K562 (cell line): Measurements from ENCODE around the gene SLC35A2. TPM values are rescaled to one million over a fixed set of nuclear protein-coding genes. Genes with fewer than 3 reads are reported as not detected.

Source experiments
- ARID1B ChIP-seq: fragments of 450-650 bp; IDR thresholded peaks from 2 replicates; pipeline ENCODE4 v1.6.1; 2016; ENCODE audit warnings: antibody characterized with exemption, mild to moderate bottlenecking, inconsistent platforms
- KDM1A ChIP-seq, 2 experiments: fragments of 450-650 bp; IDR thresholded peaks; 2 replicates each; pipeline ENCODE4 v1.6.1; 2016; ENCODE audit warnings: mild to moderate bottlenecking in 2 of 2
- NUFIP1 ChIP-seq: fragments of 450-650 bp; IDR thresholded peaks from 2 replicates; pipeline ENCODE4 v1.6.1; 2018; ENCODE audit not compliant: partially characterized antibody
- PML ChIP-seq: IDR thresholded peaks from 2 replicates; pipeline ENCODE4 v1.6.1; 2012; ENCODE audit warnings: low read length, inconsistent platforms
- PTRF ChIP-seq: fragments of 450-650 bp; IDR thresholded peaks from 2 replicates; pipeline ENCODE4 v1.6.1; 2016; ENCODE audit warnings: mild to moderate bottlenecking, missing genetic modification characterization, missing compliant biosample characterization
- PURB ChIP-seq: sonication (generic); formaldehyde crosslinking; IDR thresholded peaks from 2 replicates; pipeline ENCODE4 v1.9.0; 2021; ENCODE audit warnings: low read depth, mild to moderate bottlenecking, missing genetic modification reagents
- SMARCA4 ChIP-seq: fragments of 450-650 bp; IDR thresholded peaks from 2 replicates; pipeline ENCODE4 v1.6.1; 2016
- SNIP1 ChIP-seq: fragments of 450-650 bp; IDR thresholded peaks from 2 replicates; pipeline ENCODE4 v1.7.1; 2017; ENCODE audit warnings: low read depth, mild to moderate bottlenecking
- ZNF583 ChIP-seq: fragments of 250-450 bp; sonication (Bioruptor Pico); IDR thresholded peaks from 2 replicates; pipeline ENCODE4 v1.4.0; 2020
- polyA plus RNA-seq, 8 experiments: library from polyadenylated mRNA; depleted of rRNA in 4 of 8; stranded (reverse) in 5 of 8; unstranded in 3 of 8; fragments of >200 nt; fragmentation: Nextera tagmentation in 2 of 8; fragmentation: Illumina TruSeq in 1 of 8; extraction: Ambion mirVana in 2 of 8; extraction: Trizol in 1 of 8; gene quantifications; 2 replicates each; pipeline versions ENCODE4 v1.2.1 to v1.2.3, GENCODE V29; 2011 to 2014; ENCODE audit warnings: inconsistent platforms in 1 of 8, missing spikeins in 1 of 8
- total RNA-seq, 7 experiments: library from RNA; depleted of rRNA in 6 of 7; stranded (reverse); fragments of >200 nt in 6 of 7; fragmentation: Illumina TruSeq in 2 of 7; extraction: Trizol in 2 of 7; gene quantifications; 2 replicates each; pipeline versions ENCODE4 v1.2.1 to v1.2.3, GENCODE V29; 2011 to 2021; ENCODE audit warnings: low replicate concordance in 1 of 7
- TF ChIP-seq, protein P1 (sequence below): sonication (generic); formaldehyde crosslinking; IDR thresholded peaks from 2 replicates; pipeline ENCODE4 v1.8.0; 2022; ENCODE audit warnings: mild to moderate bottlenecking, low read depth, missing genetic modification reagents
- TF ChIP-seq, protein P2 (sequence below): sonication (generic); formaldehyde crosslinking; IDR thresholded peaks from 2 replicates; pipeline ENCODE4 v1.8.0; 2022; ENCODE audit warnings: mild to moderate bottlenecking, missing genetic modification reagents
- TF ChIP-seq, protein P3 (sequence below): fragments of 450-650 bp; IDR thresholded peaks from 2 replicates; pipeline ENCODE4 v1.6.1; 2016; ENCODE audit warnings: mild to moderate bottlenecking, moderate library complexity

The SLC35A2 gene
- total and polyA plus RNA-seq, 9 of the 15 experiments (the other 6 are each of a cell fraction or from before 2014, with no cell fraction given), result 3.3 to 38.9 (median 20.0) TPM

DNA sequence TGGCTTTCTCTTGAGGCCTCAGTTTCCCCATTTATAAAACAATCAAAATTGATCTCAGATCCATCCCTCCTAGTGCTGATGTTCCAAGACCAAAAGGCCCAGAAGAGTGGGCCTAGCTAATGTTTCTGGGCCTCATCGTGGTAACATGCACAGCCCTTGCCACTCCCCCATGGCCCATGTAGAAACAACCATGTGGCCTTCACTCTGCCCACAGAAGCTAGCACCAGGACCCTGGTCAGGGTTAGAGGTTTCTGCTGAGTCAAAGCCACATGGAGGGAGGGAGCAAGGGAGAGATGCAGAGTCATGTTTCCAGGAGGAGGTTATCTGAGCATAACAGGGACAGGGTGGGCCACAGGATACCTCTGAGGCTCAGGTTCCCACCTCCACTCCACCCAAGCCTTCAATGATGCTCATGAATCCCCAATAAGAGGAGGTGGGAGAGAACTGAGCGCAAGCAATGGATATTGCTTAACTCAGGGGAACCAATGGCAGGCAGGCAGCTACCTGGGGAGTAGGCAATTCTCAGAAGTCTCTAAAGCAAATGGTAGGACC, 29.0 kb upstream of the SLC35A2 start (continued):
- TF ChIP-seq, protein P1, sequence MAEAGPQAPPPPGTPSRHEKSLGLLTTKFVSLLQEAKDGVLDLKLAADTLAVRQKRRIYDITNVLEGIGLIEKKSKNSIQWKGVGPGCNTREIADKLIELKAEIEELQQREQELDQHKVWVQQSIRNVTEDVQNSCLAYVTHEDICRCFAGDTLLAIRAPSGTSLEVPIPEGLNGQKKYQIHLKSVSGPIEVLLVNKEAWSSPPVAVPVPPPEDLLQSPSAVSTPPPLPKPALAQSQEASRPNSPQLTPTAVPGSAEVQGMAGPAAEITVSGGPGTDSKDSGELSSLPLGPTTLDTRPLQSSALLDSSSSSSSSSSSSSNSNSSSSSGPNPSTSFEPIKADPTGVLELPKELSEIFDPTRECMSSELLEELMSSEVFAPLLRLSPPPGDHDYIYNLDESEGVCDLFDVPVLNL, result no peak
- TF ChIP-seq, protein P2, sequence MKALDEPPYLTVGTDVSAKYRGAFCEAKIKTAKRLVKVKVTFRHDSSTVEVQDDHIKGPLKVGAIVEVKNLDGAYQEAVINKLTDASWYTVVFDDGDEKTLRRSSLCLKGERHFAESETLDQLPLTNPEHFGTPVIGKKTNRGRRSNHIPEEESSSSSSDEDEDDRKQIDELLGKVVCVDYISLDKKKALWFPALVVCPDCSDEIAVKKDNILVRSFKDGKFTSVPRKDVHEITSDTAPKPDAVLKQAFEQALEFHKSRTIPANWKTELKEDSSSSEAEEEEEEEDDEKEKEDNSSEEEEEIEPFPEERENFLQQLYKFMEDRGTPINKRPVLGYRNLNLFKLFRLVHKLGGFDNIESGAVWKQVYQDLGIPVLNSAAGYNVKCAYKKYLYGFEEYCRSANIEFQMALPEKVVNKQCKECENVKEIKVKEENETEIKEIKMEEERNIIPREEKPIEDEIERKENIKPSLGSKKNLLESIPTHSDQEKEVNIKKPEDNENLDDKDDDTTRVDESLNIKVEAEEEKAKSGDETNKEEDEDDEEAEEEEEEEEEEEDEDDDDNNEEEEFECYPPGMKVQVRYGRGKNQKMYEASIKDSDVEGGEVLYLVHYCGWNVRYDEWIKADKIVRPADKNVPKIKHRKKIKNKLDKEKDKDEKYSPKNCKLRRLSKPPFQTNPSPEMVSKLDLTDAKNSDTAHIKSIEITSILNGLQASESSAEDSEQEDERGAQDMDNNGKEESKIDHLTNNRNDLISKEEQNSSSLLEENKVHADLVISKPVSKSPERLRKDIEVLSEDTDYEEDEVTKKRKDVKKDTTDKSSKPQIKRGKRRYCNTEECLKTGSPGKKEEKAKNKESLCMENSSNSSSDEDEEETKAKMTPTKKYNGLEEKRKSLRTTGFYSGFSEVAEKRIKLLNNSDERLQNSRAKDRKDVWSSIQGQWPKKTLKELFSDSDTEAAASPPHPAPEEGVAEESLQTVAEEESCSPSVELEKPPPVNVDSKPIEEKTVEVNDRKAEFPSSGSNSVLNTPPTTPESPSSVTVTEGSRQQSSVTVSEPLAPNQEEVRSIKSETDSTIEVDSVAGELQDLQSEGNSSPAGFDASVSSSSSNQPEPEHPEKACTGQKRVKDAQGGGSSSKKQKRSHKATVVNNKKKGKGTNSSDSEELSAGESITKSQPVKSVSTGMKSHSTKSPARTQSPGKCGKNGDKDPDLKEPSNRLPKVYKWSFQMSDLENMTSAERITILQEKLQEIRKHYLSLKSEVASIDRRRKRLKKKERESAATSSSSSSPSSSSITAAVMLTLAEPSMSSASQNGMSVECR (CRISPR knock-in tag), result no peak
- TF ChIP-seq, protein P3, sequence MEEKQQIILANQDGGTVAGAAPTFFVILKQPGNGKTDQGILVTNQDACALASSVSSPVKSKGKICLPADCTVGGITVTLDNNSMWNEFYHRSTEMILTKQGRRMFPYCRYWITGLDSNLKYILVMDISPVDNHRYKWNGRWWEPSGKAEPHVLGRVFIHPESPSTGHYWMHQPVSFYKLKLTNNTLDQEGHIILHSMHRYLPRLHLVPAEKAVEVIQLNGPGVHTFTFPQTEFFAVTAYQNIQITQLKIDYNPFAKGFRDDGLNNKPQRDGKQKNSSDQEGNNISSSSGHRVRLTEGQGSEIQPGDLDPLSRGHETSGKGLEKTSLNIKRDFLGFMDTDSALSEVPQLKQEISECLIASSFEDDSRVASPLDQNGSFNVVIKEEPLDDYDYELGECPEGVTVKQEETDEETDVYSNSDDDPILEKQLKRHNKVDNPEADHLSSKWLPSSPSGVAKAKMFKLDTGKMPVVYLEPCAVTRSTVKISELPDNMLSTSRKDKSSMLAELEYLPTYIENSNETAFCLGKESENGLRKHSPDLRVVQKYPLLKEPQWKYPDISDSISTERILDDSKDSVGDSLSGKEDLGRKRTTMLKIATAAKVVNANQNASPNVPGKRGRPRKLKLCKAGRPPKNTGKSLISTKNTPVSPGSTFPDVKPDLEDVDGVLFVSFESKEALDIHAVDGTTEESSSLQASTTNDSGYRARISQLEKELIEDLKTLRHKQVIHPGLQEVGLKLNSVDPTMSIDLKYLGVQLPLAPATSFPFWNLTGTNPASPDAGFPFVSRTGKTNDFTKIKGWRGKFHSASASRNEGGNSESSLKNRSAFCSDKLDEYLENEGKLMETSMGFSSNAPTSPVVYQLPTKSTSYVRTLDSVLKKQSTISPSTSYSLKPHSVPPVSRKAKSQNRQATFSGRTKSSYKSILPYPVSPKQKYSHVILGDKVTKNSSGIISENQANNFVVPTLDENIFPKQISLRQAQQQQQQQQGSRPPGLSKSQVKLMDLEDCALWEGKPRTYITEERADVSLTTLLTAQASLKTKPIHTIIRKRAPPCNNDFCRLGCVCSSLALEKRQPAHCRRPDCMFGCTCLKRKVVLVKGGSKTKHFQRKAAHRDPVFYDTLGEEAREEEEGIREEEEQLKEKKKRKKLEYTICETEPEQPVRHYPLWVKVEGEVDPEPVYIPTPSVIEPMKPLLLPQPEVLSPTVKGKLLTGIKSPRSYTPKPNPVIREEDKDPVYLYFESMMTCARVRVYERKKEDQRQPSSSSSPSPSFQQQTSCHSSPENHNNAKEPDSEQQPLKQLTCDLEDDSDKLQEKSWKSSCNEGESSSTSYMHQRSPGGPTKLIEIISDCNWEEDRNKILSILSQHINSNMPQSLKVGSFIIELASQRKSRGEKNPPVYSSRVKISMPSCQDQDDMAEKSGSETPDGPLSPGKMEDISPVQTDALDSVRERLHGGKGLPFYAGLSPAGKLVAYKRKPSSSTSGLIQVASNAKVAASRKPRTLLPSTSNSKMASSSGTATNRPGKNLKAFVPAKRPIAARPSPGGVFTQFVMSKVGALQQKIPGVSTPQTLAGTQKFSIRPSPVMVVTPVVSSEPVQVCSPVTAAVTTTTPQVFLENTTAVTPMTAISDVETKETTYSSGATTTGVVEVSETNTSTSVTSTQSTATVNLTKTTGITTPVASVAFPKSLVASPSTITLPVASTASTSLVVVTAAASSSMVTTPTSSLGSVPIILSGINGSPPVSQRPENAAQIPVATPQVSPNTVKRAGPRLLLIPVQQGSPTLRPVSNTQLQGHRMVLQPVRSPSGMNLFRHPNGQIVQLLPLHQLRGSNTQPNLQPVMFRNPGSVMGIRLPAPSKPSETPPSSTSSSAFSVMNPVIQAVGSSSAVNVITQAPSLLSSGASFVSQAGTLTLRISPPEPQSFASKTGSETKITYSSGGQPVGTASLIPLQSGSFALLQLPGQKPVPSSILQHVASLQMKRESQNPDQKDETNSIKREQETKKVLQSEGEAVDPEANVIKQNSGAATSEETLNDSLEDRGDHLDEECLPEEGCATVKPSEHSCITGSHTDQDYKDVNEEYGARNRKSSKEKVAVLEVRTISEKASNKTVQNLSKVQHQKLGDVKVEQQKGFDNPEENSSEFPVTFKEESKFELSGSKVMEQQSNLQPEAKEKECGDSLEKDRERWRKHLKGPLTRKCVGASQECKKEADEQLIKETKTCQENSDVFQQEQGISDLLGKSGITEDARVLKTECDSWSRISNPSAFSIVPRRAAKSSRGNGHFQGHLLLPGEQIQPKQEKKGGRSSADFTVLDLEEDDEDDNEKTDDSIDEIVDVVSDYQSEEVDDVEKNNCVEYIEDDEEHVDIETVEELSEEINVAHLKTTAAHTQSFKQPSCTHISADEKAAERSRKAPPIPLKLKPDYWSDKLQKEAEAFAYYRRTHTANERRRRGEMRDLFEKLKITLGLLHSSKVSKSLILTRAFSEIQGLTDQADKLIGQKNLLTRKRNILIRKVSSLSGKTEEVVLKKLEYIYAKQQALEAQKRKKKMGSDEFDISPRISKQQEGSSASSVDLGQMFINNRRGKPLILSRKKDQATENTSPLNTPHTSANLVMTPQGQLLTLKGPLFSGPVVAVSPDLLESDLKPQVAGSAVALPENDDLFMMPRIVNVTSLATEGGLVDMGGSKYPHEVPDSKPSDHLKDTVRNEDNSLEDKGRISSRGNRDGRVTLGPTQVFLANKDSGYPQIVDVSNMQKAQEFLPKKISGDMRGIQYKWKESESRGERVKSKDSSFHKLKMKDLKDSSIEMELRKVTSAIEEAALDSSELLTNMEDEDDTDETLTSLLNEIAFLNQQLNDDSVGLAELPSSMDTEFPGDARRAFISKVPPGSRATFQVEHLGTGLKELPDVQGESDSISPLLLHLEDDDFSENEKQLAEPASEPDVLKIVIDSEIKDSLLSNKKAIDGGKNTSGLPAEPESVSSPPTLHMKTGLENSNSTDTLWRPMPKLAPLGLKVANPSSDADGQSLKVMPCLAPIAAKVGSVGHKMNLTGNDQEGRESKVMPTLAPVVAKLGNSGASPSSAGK, result peak; percentile 62
- TF ChIP-seq PURB (CRISPR knock-in tag), result no peak
- TF ChIP-seq PTRF (tag), result peak; percentile 60; the same call in 1 of the 2 replicates
- peak; percentile 84 for TF ChIP-seq ZNF583 (CRISPR knock-in tag)
- TF ChIP-seq KDM1A (IDR thresholded peaks at IDR 0.05), result peak; percentile 32 to 53; a peak in 3 of 4 replicates
- TF ChIP-seq ARID1B, result peak; percentile 94
- peak; percentile 32; the same call in 1 of the 2 replicates for TF ChIP-seq PML
- TF ChIP-seq SMARCA4, result peak; percentile 90
- no peak for TF ChIP-seq NUFIP1
- TF ChIP-seq SNIP1, result no peak
